ENCODE data around the gene ANKRD7.
"Not testable (repeated sequence)": the region's sequence is repeated elsewhere in the genome, so short reads cannot be mapped to it uniquely, and the experiment has no call there.

The ANKRD7 gene

GRCh38 chr7:118239014-118239413 lies 14.5 kb downstream of the ANKRD7 start:
- Histone ChIP-seq H3K79me2 (ENCODE audit: insufficient read depth, low read depth) (no peaks in the 10 kb centered on the region), H3K4me2 (no peak overlapping the region), H3K36me3 (ENCODE audit: insufficient read depth) (no peaks in the 10 kb centered on the region; the same call in 1 of the 2 replicates), H3K9ac (no peak overlapping the region), H3K27ac (no peak overlapping the region), H3K4me1 (ENCODE audit: low read depth, poor library complexity, severe bottlenecking) (no peaks in the 10 kb centered on the region), H2AFZ (ENCODE audit: low read depth) (no peak overlapping the region), H3K4me3 (IDR thresholded peaks at IDR 0.05; ENCODE audit: insufficient read depth, low read depth, low read length) (no peak overlapping the region), H3K27me3 (ENCODE audit: insufficient read depth, low read depth) (no peaks in the 10 kb centered on the region), H4K20me1 (ENCODE audit: insufficient read depth) (no peaks in the 10 kb centered on the region)
- TF ChIP-seq CTCF (conservative IDR thresholded peaks at IDR 0.05; ENCODE audit: low read depth, low read length), result no peak

- H3K27me3 ChIP-seq (ENCODE audit: insufficient read depth, low read depth); H3K4me3 ChIP-seq (IDR thresholded peaks at IDR 0.05; ENCODE audit: insufficient read depth, low read depth, low read length); H2AFZ ChIP-seq (ENCODE audit: low read depth); H3K4me1 ChIP-seq (ENCODE audit: low read depth, poor library complexity, severe bottlenecking); H3K9ac ChIP-seq; H3K36me3 ChIP-seq (ENCODE audit: insufficient read depth); H3K4me2 ChIP-seq; H3K27ac ChIP-seq; H4K20me1 ChIP-seq (ENCODE audit: insufficient read depth); H3K79me2 ChIP-seq (ENCODE audit: insufficient read depth, low read depth): not testable (repeated sequence)
These were observed 15.8 kb downstream of the ANKRD7 start for GRCh38 chr7:118240320-118240719.

- Histone ChIP-seq H3K79me2 (ENCODE audit: insufficient read depth, low read depth) (no peaks in the 10 kb centered on the region), H3K4me3 (IDR thresholded peaks at IDR 0.05; ENCODE audit: insufficient read depth, low read depth, low read length) (no peak overlapping the region), H3K9ac (no peak overlapping the region), H2AFZ (ENCODE audit: low read depth) (no peak overlapping the region), H3K27ac (no peak overlapping the region), H3K27me3 (ENCODE audit: insufficient read depth, low read depth) (no peaks in the 10 kb centered on the region), H3K4me2 (no peak overlapping the region), H3K36me3 (ENCODE audit: insufficient read depth) (no peaks in the 10 kb centered on the region), H3K4me1 (ENCODE audit: low read depth, poor library complexity, severe bottlenecking) (peaks cover 10% of the 10 kb centered on the region), H4K20me1 (ENCODE audit: insufficient read depth) (no peaks in the 10 kb centered on the region)
- TF ChIP-seq CTCF (conservative IDR thresholded peaks at IDR 0.05; ENCODE audit: low read depth, low read length), result no peak
These were observed 19.2 kb downstream of the ANKRD7 start for GRCh38 chr7:118243695-118244094.

GRCh38 chr7:118245267-118246040 lies 20.9 kb downstream of the ANKRD7 start:
- Histone ChIP-seq H3K4me3 (IDR thresholded peaks at IDR 0.05; ENCODE audit: insufficient read depth, low read depth, low read length) (no peak overlapping the region), H3K36me3 (ENCODE audit: insufficient read depth) (no peaks in the 10 kb centered on the region), H3K27me3 (ENCODE audit: insufficient read depth, low read depth) (no peaks in the 10 kb centered on the region), H2AFZ (ENCODE audit: low read depth) (peak overlapping the region; percentile 14; the same call in 1 of the 2 replicates), H3K9ac (no peak overlapping the region), H4K20me1 (ENCODE audit: insufficient read depth) (no peaks in the 10 kb centered on the region), H3K4me2 (peak overlapping the region; percentile 18; the same call in 1 of the 2 replicates), H3K4me1 (ENCODE audit: low read depth, poor library complexity, severe bottlenecking) (peaks cover 10% of the 10 kb centered on the region), H3K27ac (no peak overlapping the region), H3K79me2 (ENCODE audit: insufficient read depth, low read depth) (no peaks in the 10 kb centered on the region)
- TF ChIP-seq CTCF (conservative IDR thresholded peaks at IDR 0.05; ENCODE audit: low read depth, low read length), result no peak

- Histone ChIP-seq H3K36me3 (ENCODE audit: insufficient read depth) (no peaks in the 10 kb centered on the region), H3K9ac (no peak overlapping the region), H3K4me1 (ENCODE audit: low read depth, poor library complexity, severe bottlenecking) (no peaks in the 10 kb centered on the region), H3K27me3 (ENCODE audit: insufficient read depth, low read depth) (no peaks in the 10 kb centered on the region), H3K27ac (no peak overlapping the region), H3K4me3 (IDR thresholded peaks at IDR 0.05; ENCODE audit: insufficient read depth, low read depth, low read length) (no peak overlapping the region), H2AFZ (ENCODE audit: low read depth) (no peak overlapping the region), H4K20me1 (ENCODE audit: insufficient read depth) (no peaks in the 10 kb centered on the region), H3K79me2 (ENCODE audit: insufficient read depth, low read depth) (no peaks in the 10 kb centered on the region), H3K4me2 (no peak overlapping the region)
- peak; percentile 50; the same call in 1 of the 2 replicates for TF ChIP-seq CTCF (conservative IDR thresholded peaks at IDR 0.05; ENCODE audit: low read depth, low read length)
These were observed 26.5 kb downstream of the ANKRD7 start for GRCh38 chr7:118250860-118251494.

All from KMS-11 (cell line).